Ovary (tissue), 9 donors: ENCODE measurements around the gene SLC6A18. TPM values are rescaled to one million over a fixed set of nuclear protein-coding genes. Genes with fewer than 3 reads are reported as not detected.

Experiments
- DNase-seq, 5 donors: peaks; one replicate each; pipeline ENCODE4 v3.0.0-alpha.2; 2019 to 2020
- H3K27ac ChIP-seq, 2 donors: fragments of 200-600 bp; one replicate each; pipeline versions ENCODE4 v1.5.1 to v1.8.0; 2019 to 2022
- H3K27me3 ChIP-seq: fragments of 200-600 bp; one replicate; pipeline ENCODE4 v1.8.0; 2022
- H3K36me3 ChIP-seq: fragments of 200-600 bp; sonication (generic); one replicate; pipeline ENCODE4 v1.5.1; 2019
- H3K4me1 ChIP-seq: one replicate; pipeline ENCODE4 v1.8.1; 2013; ENCODE audit warnings: mild to moderate bottlenecking, moderate library complexity; ENCODE audit not compliant: insufficient read depth
- H3K4me3 ChIP-seq: fragments of 200-600 bp; sonication (generic); one replicate; pipeline ENCODE4 v1.5.1; 2017
- H3K9me3 ChIP-seq, 2 donors: fragments of 200-600 bp in 1 of 2; sonication (generic) in 1 of 2; one replicate each; pipeline versions ENCODE4 v1.5.1 to v1.8.1; 2013 to 2019; ENCODE audit warnings: mild to moderate bottlenecking in 1 of 2, moderate library complexity in 1 of 2
- CTCF ChIP-seq, 3 donors: fragments of 450-650 bp in 2 of 3; fragments of 200-600 bp in 1 of 3; IDR thresholded peaks; one replicate each; pipeline versions ENCODE4 v1.5.1 to v1.8.0; 2016 to 2022; ENCODE audit warnings: antibody characterized with exemption in 3 of 3, mild to moderate bottlenecking in 1 of 3
- EP300 ChIP-seq: sonication (generic); formaldehyde crosslinking; IDR thresholded peaks from one replicate; pipeline ENCODE4 v1.6.1; 2017; ENCODE audit warnings: antibody characterized with exemption
- POLR2A ChIP-seq: fragments of 450-650 bp; IDR thresholded peaks from one replicate; pipeline ENCODE4 v1.6.1; 2017; ENCODE audit warnings: antibody characterized with exemption, mild to moderate bottlenecking, moderate library complexity
- WGBS, 3 donors: extraction: QIAGEN DNeasy Blood & Tissue Kit in 1 of 3; methylation state at CpG; one replicate each; pipeline versions ENCODE4 v1.1.5 to v1.1.7; 2013 to 2017; 5-methylcytosine and 5-hydroxymethylcytosine counted together
- intact Hi-C, 4 donors: fragments of 100-400 bp; cut with DNase I; formaldehyde crosslinking; loops; one replicate each; pipeline versions ENCODE4 v1.11.0 to v1.15.1; 2022 to 2023
- polyA plus RNA-seq, 2 donors: library from polyadenylated mRNA; stranded (reverse); fragments of 200-250 nt in 1 of 2; fragments of 350-450 nt in 1 of 2; fragmentation: Illumina TruSeq in 1 of 2; extraction: RNeasy Lipid Tissue Mini Kit (QIAGEN cat#74804) in 1 of 2; gene quantifications; one replicate each; pipeline ENCODE4 v1.2.3, GENCODE V29; 2013 to 2014
- total RNA-seq, 7 donors: library from RNA; depleted of rRNA in 2 of 7; stranded (reverse); fragments of >200 nt in 2 of 7; fragmentation: NEBNext Ultra II Directional in 3 of 7; extraction: Animal tissue kit (Norgen Biotek cat#: 25700) in 3 of 7; gene quantifications; one replicate each; pipeline versions ENCODE4 v1.1.0 to v1.2.4, GENCODE V29; 2016 to 2023
- donor health status: DM: no; HTN: no; CAD: no; lungs with moderate emphysema.
- donor health status: DM: no; HTN: no; CAD: no.
- donor health status: Bipolar disorder and iron deficiency.
- donor health status: DM: yes; HTN: yes; CAD: no.
- donor health status: DM: no; HTN: no; CAD: no.
- donor health status: DM: yes; HTN: yes; CAD: no.

The SLC6A18 gene
- total and polyA plus RNA-seq, 9 donors: not detected

- Histone ChIP-seq H3K36me3 (no peaks in the 10 kb centered on the region), H3K4me3 (no peak overlapping the region), H3K27me3 (no peaks in the 10 kb centered on the region), H3K27ac (no peak overlapping the region), H3K9me3 (no peaks in the 10 kb centered on the region), H3K4me1 (no peaks in the 10 kb centered on the region)
- TF ChIP-seq POLR2A (no peak), EP300 (no peak), CTCF (IDR thresholded peaks at IDR 0.05) (no peak)
- intact Hi-C loops: no loop called here
- WGBS, 3 donors: 90 to 95% (median 91%) methylated on average over 13 of the region's 13 CpGs
- no peak for DNase-seq
Observed at GRCh38 chr5:1278216-1278615, 53.0 kb downstream of the SLC6A18 start.

- intact Hi-C loops: no loop called here
- Histone ChIP-seq H3K9me3 (no peaks in the 10 kb centered on the region), H3K4me3 (no peak overlapping the region), H3K4me1 (no peaks in the 10 kb centered on the region), H3K36me3 (no peaks in the 10 kb centered on the region), H3K27ac (no peak overlapping the region), H3K27me3 (no peaks in the 10 kb centered on the region)
- 91 to 95% (median 93%) methylated on average over 42 of the region's 42 CpGs for WGBS, 3 donors
- no peak for TF ChIP-seq EP300
- no peak for TF ChIP-seq CTCF (IDR thresholded peaks at IDR 0.05)
- TF ChIP-seq POLR2A: no peak
- no peak for DNase-seq
Observed at GRCh38 chr5:1278656-1279442, 53.7 kb downstream of the SLC6A18 start.

- H3K27me3 ChIP-seq: no peaks in the 10 kb centered on the region
- 86 to 90% (median 90%) methylated on average over 34 of the region's 34 CpGs for WGBS, 3 donors
- H3K9me3 ChIP-seq: no peaks in the 10 kb centered on the region
- no peak overlapping the region for H3K27ac ChIP-seq
- H3K36me3 ChIP-seq: no peaks in the 10 kb centered on the region
- no peak for TF ChIP-seq EP300
- no peak for TF ChIP-seq POLR2A
- no peak for TF ChIP-seq CTCF (IDR thresholded peaks at IDR 0.05)
- H3K4me3 ChIP-seq: no peak overlapping the region
- DNase-seq: no peak
- intact Hi-C loops: no loop called here
- no peaks in the 10 kb centered on the region for H3K4me1 ChIP-seq
Observed at GRCh38 chr5:1279443-1280151, 54.4 kb downstream of the SLC6A18 start.

- TF ChIP-seq CTCF (IDR thresholded peaks at IDR 0.05) (no peak), POLR2A (no peak), EP300 (no peak)
- no peaks in the 10 kb centered on the region for H3K36me3 ChIP-seq
- DNase-seq: no peak
- H3K9me3 ChIP-seq: no peaks in the 10 kb centered on the region
- no peak overlapping the region for H3K27ac ChIP-seq
- H3K4me1 ChIP-seq: no peaks in the 10 kb centered on the region
- H3K4me3 ChIP-seq: no peak overlapping the region
- intact Hi-C loops: no loop called here
- no peaks in the 10 kb centered on the region for H3K27me3 ChIP-seq
- WGBS, 3 donors: 87 to 89% (median 87%) methylated on average over 25 to 32 of the region's 32 CpGs
Observed at GRCh38 chr5:1280177-1281037, 55.2 kb downstream of the SLC6A18 start.
